ENCODE measurements around the gene NACAD. TPM values are rescaled to one million over a fixed set of nuclear protein-coding genes. Genes with fewer than 3 reads are reported as not detected.

Gene NACAD
- total RNA-seq, 1 donor from 2014 or later, result 21.6 TPM

GRCh38 chr7:45122975-45123860 lies 34.4 kb upstream of the NACAD start:
- H3K36me3 Mint-ChIP-seq (ENCODE audit: low read depth, unreplicated experiment), result no peaks in the 10 kb centered on the region
- Histone ChIP-seq H3K9me3 (ENCODE audit: insufficient read depth, low read depth, low read length) (no peaks in the 10 kb centered on the region), H3K27me3 (ENCODE audit: insufficient read depth, low read length) (no peaks in the 10 kb centered on the region), H3K79me2 (ENCODE audit: insufficient read depth, low read length) (no peaks in the 10 kb centered on the region), H3K4me1 (ENCODE audit: insufficient read depth, low read length) (no peaks in the 10 kb centered on the region), H2AFZ (ENCODE audit: low read depth, low read length) (no peak overlapping the region), H3K9ac (ENCODE audit: low read length) (no peak overlapping the region), H4K20me1 (ENCODE audit: insufficient read depth, low read length) (no peaks in the 10 kb centered on the region), H3K4me2 (ENCODE audit: low read length) (no peak overlapping the region), H3K27ac (ENCODE audit: low read depth, low read length) (no peak overlapping the region), H3K36me3 (ENCODE audit: insufficient read depth, low read length) (no peaks in the 10 kb centered on the region), H3K4me3 (ENCODE audit: insufficient read depth, low read depth, low read length) (no peak overlapping the region)
- H3K4me1 Mint-ChIP-seq (ENCODE audit: low read depth, unreplicated experiment), result no peaks in the 10 kb centered on the region
- TF ChIP-seq CTCF (IDR thresholded peaks at IDR 0.05; ENCODE audit: insufficient read depth, low read depth, low read length) (no peak), EZH2 (IDR thresholded peaks at IDR 0.05; ENCODE audit: insufficient read depth, low read length) (no peak)
- FAIRE-seq, result no peak
- H3K4me3 Mint-ChIP-seq (ENCODE audit: unreplicated experiment), result peak overlapping the region; percentile 9
- H3K27ac Mint-ChIP-seq (ENCODE audit: unreplicated experiment), result no peak overlapping the region
- H3K27me3 Mint-ChIP-seq (ENCODE audit: low read depth, unreplicated experiment), result peaks cover 20% of the 10 kb centered on the region
- H3K9me3 Mint-ChIP-seq (ENCODE audit: unreplicated experiment), result no peaks in the 10 kb centered on the region
- DNase-seq (ENCODE audit: low read depth), result no peak

GRCh38 chr7:45119550-45119949 lies 30.8 kb upstream of the NACAD start:
- Histone ChIP-seq H3K9ac (ENCODE audit: low read length) (no peak overlapping the region), H3K27me3 (ENCODE audit: insufficient read depth, low read length) (peaks cover 12% of the 10 kb centered on the region), H3K79me2 (ENCODE audit: insufficient read depth, low read length) (no peaks in the 10 kb centered on the region), H3K4me2 (ENCODE audit: low read length) (no peak overlapping the region), H3K4me3 (ENCODE audit: insufficient read depth, low read depth, low read length) (no peak overlapping the region), H3K9me3 (ENCODE audit: insufficient read depth, low read depth, low read length) (no peaks in the 10 kb centered on the region), H3K4me1 (ENCODE audit: insufficient read depth, low read length) (no peaks in the 10 kb centered on the region), H4K20me1 (ENCODE audit: insufficient read depth, low read length) (no peaks in the 10 kb centered on the region), H3K36me3 (ENCODE audit: insufficient read depth, low read length) (no peaks in the 10 kb centered on the region), H3K27ac (ENCODE audit: low read depth, low read length) (no peak overlapping the region), H2AFZ (ENCODE audit: low read depth, low read length) (no peak overlapping the region)
- Mint-ChIP-seq H3K9me3 (ENCODE audit: unreplicated experiment) (no peaks in the 10 kb centered on the region), H3K4me1 (ENCODE audit: low read depth, unreplicated experiment) (no peaks in the 10 kb centered on the region), H3K36me3 (ENCODE audit: low read depth, unreplicated experiment) (no peaks in the 10 kb centered on the region), H3K27ac (ENCODE audit: unreplicated experiment) (no peak overlapping the region), H3K4me3 (ENCODE audit: unreplicated experiment) (no peak overlapping the region), H3K27me3 (ENCODE audit: low read depth, unreplicated experiment) (peaks cover 38% of the 10 kb centered on the region)
- TF ChIP-seq EZH2 (IDR thresholded peaks at IDR 0.05; ENCODE audit: insufficient read depth, low read length) (no peak), CTCF (IDR thresholded peaks at IDR 0.05; ENCODE audit: insufficient read depth, low read depth, low read length) (no peak)
- no peak for FAIRE-seq
- DNase-seq (ENCODE audit: low read depth), result no peak

GRCh38 chr7:45118889-45119331 lies 30.1 kb upstream of the NACAD start:
- FAIRE-seq (no peak), DNase-seq (ENCODE audit: low read depth) (no peak)
- Histone ChIP-seq H3K4me2 (ENCODE audit: low read length) (no peak overlapping the region), H3K4me1 (ENCODE audit: insufficient read depth, low read length) (no peaks in the 10 kb centered on the region), H3K27ac (ENCODE audit: low read depth, low read length) (no peak overlapping the region), H3K36me3 (ENCODE audit: insufficient read depth, low read length) (no peaks in the 10 kb centered on the region), H4K20me1 (ENCODE audit: insufficient read depth, low read length) (no peaks in the 10 kb centered on the region), H2AFZ (ENCODE audit: low read depth, low read length) (no peak overlapping the region), H3K9me3 (ENCODE audit: insufficient read depth, low read depth, low read length) (no peaks in the 10 kb centered on the region), H3K4me3 (ENCODE audit: insufficient read depth, low read depth, low read length) (no peak overlapping the region), H3K27me3 (ENCODE audit: insufficient read depth, low read length) (peaks cover 12% of the 10 kb centered on the region), H3K79me2 (ENCODE audit: insufficient read depth, low read length) (no peaks in the 10 kb centered on the region), H3K9ac (ENCODE audit: low read length) (no peak overlapping the region)
- TF ChIP-seq CTCF (IDR thresholded peaks at IDR 0.05; ENCODE audit: insufficient read depth, low read depth, low read length), result no peak
- no peak for TF ChIP-seq EZH2 (IDR thresholded peaks at IDR 0.05; ENCODE audit: insufficient read depth, low read length)
- Mint-ChIP-seq H3K36me3 (ENCODE audit: low read depth, unreplicated experiment) (no peaks in the 10 kb centered on the region), H3K9me3 (ENCODE audit: unreplicated experiment) (no peaks in the 10 kb centered on the region), H3K4me1 (ENCODE audit: low read depth, unreplicated experiment) (no peaks in the 10 kb centered on the region), H3K27ac (ENCODE audit: unreplicated experiment) (no peak overlapping the region), H3K27me3 (ENCODE audit: low read depth, unreplicated experiment) (peaks cover 44% of the 10 kb centered on the region), H3K4me3 (ENCODE audit: unreplicated experiment) (no peak overlapping the region)

Measured in astrocyte (in vitro differentiated cells and primary cell).